Measurements from ENCODE around the gene KCNH1. TPM values are rescaled to one million over a fixed set of nuclear protein-coding genes. Genes with fewer than 3 reads are reported as not detected.

The KCNH1 gene
- total RNA-seq, 2 donors from 2014 or later: not detected

DNA sequence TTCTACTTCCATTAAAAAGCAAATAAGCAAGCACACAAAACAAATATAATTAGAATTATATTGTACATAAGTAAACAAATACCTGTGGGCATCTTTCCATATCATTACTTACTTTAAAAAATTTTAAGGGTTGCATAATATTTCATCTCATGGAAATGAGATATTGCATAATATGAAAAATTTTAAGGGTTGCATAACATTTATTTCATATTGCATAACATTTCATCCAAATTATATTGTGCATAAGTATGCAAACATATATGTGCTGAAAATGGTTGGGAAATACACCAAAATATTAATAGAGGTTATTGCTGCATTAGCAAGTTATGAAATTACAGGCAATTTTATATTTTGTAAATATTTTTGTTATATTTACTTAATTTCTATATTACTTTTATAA, 213.7 kb downstream of the KCNH1 start:
- Mint-ChIP-seq H3K27ac (no peak overlapping the region), H3K36me3 (ENCODE audit: low read depth) (peaks cover 2% of the 10 kb centered on the region), H3K27me3 (peaks cover 39% of the 10 kb centered on the region), H3K4me3 (no peak overlapping the region), H3K4me1 (peaks cover 3% of the 10 kb centered on the region)
- DNase-seq: no peak
- no peaks in the 10 kb centered on the region for H3K9me3 ChIP-seq (ENCODE audit: control insufficient read depth, low read length, poor library complexity, severe bottlenecking)
- no peak for ATAC-seq

DNA sequence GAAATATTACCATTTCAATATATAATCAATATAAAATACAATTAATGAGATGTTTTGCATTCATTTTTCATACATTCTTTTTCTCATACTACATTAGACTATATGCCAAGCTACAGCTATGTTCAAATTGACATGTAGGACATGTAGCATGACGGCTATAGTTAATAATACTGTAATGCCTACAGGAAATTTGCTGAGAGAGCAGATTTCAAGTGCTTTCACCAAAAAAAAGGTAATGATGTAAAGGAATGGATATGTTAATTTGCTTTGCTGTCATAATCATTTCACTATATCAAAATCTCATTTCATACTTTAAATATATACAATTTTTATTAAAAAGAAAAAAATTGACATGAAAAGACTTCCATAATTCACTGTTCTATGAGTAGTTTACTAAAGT, 215.1 kb downstream of the KCNH1 start:
- DNase-seq (no peak), ATAC-seq (no peak)
- H3K9me3 ChIP-seq (ENCODE audit: control insufficient read depth, low read length, poor library complexity, severe bottlenecking): no peaks in the 10 kb centered on the region
- Mint-ChIP-seq H3K4me3 (no peak overlapping the region), H3K4me1 (peaks cover 3% of the 10 kb centered on the region), H3K27me3 (peaks cover 49% of the 10 kb centered on the region), H3K27ac (no peak overlapping the region), H3K36me3 (ENCODE audit: low read depth) (peaks cover 2% of the 10 kb centered on the region)

DNA sequence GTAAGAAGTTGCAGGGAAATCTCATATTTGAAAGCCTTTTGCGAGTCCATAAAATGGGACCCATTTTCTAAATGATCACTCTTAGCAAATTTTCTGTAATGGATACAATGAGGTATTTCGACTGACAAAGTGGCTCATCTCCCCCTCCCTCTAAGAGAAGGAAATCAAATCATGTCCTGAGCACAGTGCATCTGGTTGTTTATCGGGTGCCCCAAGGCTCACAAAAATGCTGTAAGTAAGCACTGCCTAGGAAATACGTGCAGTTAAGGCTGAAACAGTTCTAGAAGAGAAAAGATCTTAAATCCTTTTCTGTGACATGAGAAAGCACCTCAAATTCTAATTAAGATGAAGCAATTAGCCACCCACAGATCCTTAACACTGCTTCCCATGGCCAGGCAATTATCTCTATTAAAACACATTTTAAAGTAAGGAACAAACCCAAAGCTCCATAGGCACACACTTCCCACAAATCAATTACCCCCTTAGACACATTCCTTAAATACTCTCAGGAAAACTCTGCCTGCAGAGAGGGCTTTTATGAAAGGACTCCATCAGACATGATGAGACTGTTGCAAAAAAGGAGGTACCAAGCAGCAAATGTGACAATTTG, 216.3 kb downstream of the KCNH1 start:
- no peaks in the 10 kb centered on the region for H3K9me3 ChIP-seq (ENCODE audit: control insufficient read depth, low read length, poor library complexity, severe bottlenecking)
- Mint-ChIP-seq H3K4me3 (no peak overlapping the region), H3K27ac (no peak overlapping the region), H3K36me3 (ENCODE audit: low read depth) (peaks cover 2% of the 10 kb centered on the region), H3K27me3 (peaks cover 54% of the 10 kb centered on the region), H3K4me1 (peaks cover 3% of the 10 kb centered on the region)
- DNase-seq (no peak), ATAC-seq (no peak)

GRCh38 chr1:210916548-210916947, 217.4 kb downstream of the KCNH1 start:
- Mint-ChIP-seq H3K27ac (no peak overlapping the region), H3K27me3 (peaks cover 60% of the 10 kb centered on the region), H3K4me3 (no peak overlapping the region), H3K4me1 (peaks cover 3% of the 10 kb centered on the region), H3K36me3 (ENCODE audit: low read depth) (peaks cover 2% of the 10 kb centered on the region)
- DNase-seq: no peak
- no peak for ATAC-seq
- no peaks in the 10 kb centered on the region for H3K9me3 ChIP-seq (ENCODE audit: control insufficient read depth, low read length, poor library complexity, severe bottlenecking)

DNA sequence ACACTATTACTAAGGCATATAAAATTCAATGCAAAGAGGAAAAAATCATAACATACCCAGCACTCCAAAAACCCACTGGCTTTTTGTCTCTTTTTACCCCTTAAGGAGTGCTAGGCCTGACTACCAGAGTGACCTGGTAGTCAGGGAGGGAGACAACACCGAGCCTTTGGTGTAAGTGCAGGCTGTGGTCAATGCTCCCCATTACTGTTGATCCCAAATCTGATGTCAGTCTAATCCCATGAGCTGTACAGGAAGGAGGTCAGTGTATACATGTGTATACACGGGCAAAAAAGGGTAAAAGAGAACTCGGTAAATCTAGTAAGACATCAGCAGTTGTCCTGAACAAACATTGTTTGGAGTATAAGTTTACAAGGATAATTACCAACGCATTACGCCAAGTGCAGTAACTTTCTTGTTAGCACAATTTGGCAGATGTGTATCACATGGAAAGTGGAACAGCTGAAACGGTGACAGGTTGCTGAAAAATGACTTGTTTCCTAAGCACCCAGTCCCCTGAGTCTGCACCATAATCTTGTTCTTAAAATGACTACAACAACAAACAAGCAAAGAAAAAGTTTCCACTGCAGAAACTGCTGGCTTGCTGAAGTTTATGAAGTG, 217.9 kb downstream of the KCNH1 start:
- Mint-ChIP-seq H3K36me3 (ENCODE audit: low read depth) (peaks cover 2% of the 10 kb centered on the region), H3K4me1 (peaks cover 3% of the 10 kb centered on the region), H3K27me3 (peaks cover 56% of the 10 kb centered on the region), H3K27ac (no peak overlapping the region), H3K4me3 (no peak overlapping the region)
- DNase-seq: no peak
- no peak for ATAC-seq
- H3K9me3 ChIP-seq (ENCODE audit: control insufficient read depth, low read length, poor library complexity, severe bottlenecking): no peaks in the 10 kb centered on the region

- H3K4me1 Mint-ChIP-seq: peaks cover 3% of the 10 kb centered on the region
- ATAC-seq: no peak
- peaks cover 75% of the 10 kb centered on the region for H3K27me3 Mint-ChIP-seq
- no peaks in the 10 kb centered on the region for H3K9me3 ChIP-seq (ENCODE audit: control insufficient read depth, low read length, poor library complexity, severe bottlenecking)
- no peak overlapping the region for H3K4me3 Mint-ChIP-seq
- DNase-seq: no peak
- H3K36me3 Mint-ChIP-seq (ENCODE audit: low read depth): peaks cover 2% of the 10 kb centered on the region
- H3K27ac Mint-ChIP-seq: no peak overlapping the region
Observed at GRCh38 chr1:210912752-210913151, 221.2 kb downstream of the KCNH1 start.

- no peak overlapping the region for H3K27ac Mint-ChIP-seq
- no peak for DNase-seq
- H3K27me3 Mint-ChIP-seq: peaks cover 80% of the 10 kb centered on the region
- H3K4me1 Mint-ChIP-seq: no peaks in the 10 kb centered on the region
- no peaks in the 10 kb centered on the region for H3K36me3 Mint-ChIP-seq (ENCODE audit: low read depth)
- ATAC-seq: no peak
- no peaks in the 10 kb centered on the region for H3K9me3 ChIP-seq (ENCODE audit: control insufficient read depth, low read length, poor library complexity, severe bottlenecking)
- H3K4me3 Mint-ChIP-seq: no peak overlapping the region
Observed at GRCh38 chr1:210910020-210910575, 223.8 kb downstream of the KCNH1 start.

- no peak overlapping the region for H3K27ac Mint-ChIP-seq
Observed at GRCh38 chr1:210908791-210909190, 225.2 kb downstream of the KCNH1 start.

GRCh38 chr1:210908257-210908656, 225.7 kb downstream of the KCNH1 start:
- H3K4me3 Mint-ChIP-seq: no peak overlapping the region
- no peaks in the 10 kb centered on the region for H3K9me3 ChIP-seq (ENCODE audit: control insufficient read depth, low read length, poor library complexity, severe bottlenecking)
- peaks cover 79% of the 10 kb centered on the region for H3K27me3 Mint-ChIP-seq
- no peaks in the 10 kb centered on the region for H3K36me3 Mint-ChIP-seq (ENCODE audit: low read depth)
- H3K4me1 Mint-ChIP-seq: no peaks in the 10 kb centered on the region
- DNase-seq: no peak
- ATAC-seq: no peak
- H3K27ac Mint-ChIP-seq: no peak overlapping the region

More at GRCh38 chr1:210908791-210909190, 225.2 kb downstream of the KCNH1 start:
- H3K9me3 ChIP-seq (ENCODE audit: control insufficient read depth, low read length, poor library complexity, severe bottlenecking): no peaks in the 10 kb centered on the region
- ATAC-seq (no peak), DNase-seq (no peak)
- Mint-ChIP-seq H3K36me3 (ENCODE audit: low read depth) (no peaks in the 10 kb centered on the region), H3K27me3 (peaks cover 80% of the 10 kb centered on the region), H3K4me3 (no peak overlapping the region), H3K4me1 (no peaks in the 10 kb centered on the region)

DNA sequence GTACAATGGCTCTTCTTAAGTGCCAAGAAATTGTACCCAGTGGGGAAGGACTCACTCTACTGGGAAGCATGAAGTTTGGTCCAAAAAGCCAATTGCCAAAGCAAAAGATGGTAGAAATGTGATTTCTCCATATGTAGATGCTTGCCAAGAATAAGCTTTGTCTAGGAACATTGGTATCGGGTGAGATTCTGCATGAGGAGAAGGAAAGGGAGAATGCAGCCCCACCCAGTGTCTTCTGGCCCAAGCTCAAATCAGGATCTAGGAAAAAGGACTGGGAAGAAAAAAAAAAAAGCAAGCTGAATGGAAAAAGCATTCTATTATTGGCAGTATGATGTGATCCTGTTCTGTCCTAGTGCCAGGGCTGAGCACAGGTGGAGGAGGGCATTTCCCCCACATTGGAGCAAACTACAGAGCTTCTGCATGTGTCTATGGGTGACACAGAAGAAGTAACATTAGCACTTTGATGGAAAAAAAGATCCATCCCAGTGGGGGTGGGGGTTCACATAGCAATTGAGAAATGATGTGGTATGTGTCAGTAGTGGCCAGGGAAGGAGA, 226.6 kb downstream of the KCNH1 start:
- ATAC-seq (no peak), DNase-seq (no peak)
- Mint-ChIP-seq H3K36me3 (ENCODE audit: low read depth) (no peaks in the 10 kb centered on the region), H3K27me3 (peaks cover 83% of the 10 kb centered on the region), H3K27ac (no peak overlapping the region), H3K4me1 (no peaks in the 10 kb centered on the region), H3K4me3 (no peak overlapping the region)
- no peaks in the 10 kb centered on the region for H3K9me3 ChIP-seq (ENCODE audit: control insufficient read depth, low read length, poor library complexity, severe bottlenecking)

DNA sequence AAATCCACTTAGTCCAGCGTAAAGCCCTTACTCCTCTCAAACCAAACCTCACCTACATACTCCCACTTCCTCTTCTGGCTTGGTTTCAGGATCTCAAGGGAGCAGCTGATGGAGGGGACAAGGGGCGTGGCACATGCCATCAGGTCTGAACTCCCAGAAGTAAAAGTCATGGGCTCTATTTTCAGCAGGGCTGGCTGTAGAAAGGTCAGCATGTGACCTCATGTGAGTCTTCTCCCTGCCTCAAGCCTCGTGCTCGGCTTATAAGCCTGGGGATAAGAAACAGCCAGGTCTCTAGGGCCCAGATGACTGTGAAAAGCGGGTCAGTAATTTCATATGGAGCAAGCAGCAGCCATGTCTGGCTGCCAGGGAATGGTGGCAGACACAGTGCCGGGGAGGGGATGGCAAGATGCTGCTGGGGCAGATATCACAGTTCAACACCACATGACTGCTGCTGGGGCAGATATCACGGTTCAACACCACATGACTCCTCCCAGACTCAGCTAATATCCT, 227.9 kb downstream of the KCNH1 start:
- no peak for ATAC-seq
- Mint-ChIP-seq H3K27ac (no peak overlapping the region), H3K36me3 (ENCODE audit: low read depth) (no peaks in the 10 kb centered on the region), H3K27me3 (peaks cover 85% of the 10 kb centered on the region), H3K4me1 (no peaks in the 10 kb centered on the region), H3K4me3 (no peak overlapping the region)
- no peak for DNase-seq
- no peaks in the 10 kb centered on the region for H3K9me3 ChIP-seq (ENCODE audit: control insufficient read depth, low read length, poor library complexity, severe bottlenecking)

DNA sequence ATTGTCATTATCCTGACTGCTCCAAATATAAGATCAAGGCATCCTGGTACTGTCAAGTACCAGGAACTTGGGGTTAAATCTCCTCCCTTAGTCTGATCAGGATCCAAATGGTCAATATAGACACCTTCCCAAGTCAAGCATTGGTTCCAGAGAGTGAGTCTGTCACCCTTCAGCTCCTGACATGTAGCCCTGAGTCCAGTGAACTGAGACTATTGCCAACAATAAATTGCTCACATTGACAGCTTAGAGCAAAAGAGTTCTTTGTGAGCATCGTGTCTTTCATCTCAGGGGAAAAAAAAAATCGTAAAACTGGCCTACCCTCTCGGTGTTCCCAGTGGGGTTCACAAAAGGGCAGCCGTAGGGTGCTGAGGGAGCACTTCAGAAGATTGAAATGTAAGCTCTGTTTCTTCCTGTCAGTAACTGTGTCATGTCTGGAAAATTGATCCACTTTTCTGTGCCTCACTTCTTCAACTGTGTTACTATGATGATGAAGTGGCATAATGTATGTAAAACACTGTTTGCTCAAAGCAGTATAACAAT, 228.5 kb downstream of the KCNH1 start:
- Mint-ChIP-seq H3K36me3 (ENCODE audit: low read depth) (no peaks in the 10 kb centered on the region), H3K4me1 (no peaks in the 10 kb centered on the region), H3K4me3 (no peak overlapping the region), H3K27ac (no peak overlapping the region), H3K27me3 (peaks cover 81% of the 10 kb centered on the region)
- H3K9me3 ChIP-seq (ENCODE audit: control insufficient read depth, low read length, poor library complexity, severe bottlenecking): no peaks in the 10 kb centered on the region
- DNase-seq: no peak
- ATAC-seq: no peak

DNA sequence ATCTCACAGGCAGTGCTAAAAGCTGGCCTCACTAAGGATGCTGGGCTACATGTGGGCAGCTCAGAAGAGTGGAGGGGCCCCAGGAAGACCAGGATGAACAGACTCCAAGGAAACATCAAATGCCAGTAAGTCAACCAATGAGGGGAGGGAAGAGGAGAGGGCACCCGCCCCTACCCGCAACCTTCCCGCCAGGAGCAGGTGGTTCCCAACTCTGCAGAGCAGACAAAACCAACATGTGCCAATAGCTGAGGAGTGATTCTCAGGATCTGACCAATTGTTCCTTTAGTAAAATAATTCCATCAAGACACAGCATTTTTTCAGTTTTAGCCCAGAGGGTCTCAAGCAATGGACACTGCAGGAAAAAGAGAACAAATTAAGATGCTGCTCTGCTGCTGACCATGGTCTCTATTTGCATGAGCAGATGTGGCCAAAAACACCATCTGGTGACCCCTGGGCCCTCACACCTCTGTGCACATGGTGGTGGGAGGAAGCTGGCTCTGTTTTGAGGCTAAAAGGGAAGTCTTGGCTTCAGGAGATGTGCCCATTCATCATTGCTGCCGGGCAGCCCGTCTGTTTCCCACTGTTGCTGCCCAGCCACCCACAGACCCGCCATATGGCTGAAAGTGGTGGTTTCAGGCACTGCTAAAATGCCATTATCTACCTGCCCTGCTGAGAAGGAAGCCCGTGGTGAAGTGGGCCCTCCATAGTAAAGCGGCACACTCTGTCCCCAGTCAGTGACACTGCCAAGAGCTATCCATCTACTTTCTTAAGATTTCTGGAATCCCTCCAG, 231.8 kb downstream of the KCNH1 start:
- Mint-ChIP-seq H3K4me1 (no peaks in the 10 kb centered on the region), H3K27me3 (peaks cover 64% of the 10 kb centered on the region), H3K36me3 (ENCODE audit: low read depth) (no peaks in the 10 kb centered on the region), H3K4me3 (no peak overlapping the region), H3K27ac (no peak overlapping the region)
- ATAC-seq (no peak), DNase-seq (no peak)
- H3K9me3 ChIP-seq (ENCODE audit: control insufficient read depth, low read length, poor library complexity, severe bottlenecking): no peaks in the 10 kb centered on the region

All from T-helper 17 cell (primary cell).